ENCODE results near the gene MEGF8. TPM values are rescaled to one million over a fixed set of nuclear protein-coding genes. Genes with fewer than 3 reads are reported as not detected.
A peak's percentile ranks its signal among the peaks of the same experiment; 100 is the strongest.

Gene MEGF8
- total and polyA plus RNA-seq, 5 experiments from 2014 or later, result 0.23 to 10.2 (median 0.57) TPM

DNA sequence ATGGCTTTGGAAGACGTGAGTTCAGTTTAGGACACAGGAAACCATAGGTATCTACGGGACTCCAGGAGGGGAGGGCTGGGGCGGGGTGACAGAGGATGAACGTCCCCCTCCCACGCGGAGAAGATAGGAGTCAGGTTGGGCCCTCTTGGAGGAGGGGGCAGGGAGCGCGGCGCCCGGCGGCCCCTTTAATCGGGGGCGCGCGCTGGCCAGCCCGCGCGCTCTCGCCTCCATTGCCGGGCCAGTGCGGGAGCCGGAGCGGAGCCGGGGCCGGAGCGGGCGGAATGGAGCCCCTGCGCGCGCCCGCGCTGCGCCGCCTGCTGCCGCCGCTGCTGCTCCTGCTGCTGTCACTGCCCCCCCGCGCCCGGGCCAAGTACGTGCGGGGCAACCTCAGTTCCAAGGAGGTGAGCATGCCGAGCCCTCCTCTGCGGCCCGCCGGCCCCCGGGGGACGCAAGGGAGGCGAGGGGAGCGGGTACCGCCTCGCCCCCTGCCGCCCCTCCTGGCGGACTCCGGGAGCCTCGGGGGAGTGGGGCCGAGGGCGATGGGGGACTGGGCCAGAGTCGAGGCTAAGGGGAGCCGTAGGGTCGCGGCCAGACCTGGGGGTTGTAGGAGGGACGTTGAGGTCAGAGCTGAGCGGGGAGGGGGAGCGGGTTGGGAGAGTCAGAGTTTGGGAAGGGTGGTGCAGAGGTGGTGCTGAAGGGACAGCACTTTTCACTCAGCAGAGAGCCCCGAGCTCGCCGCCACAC, 12.2 kb upstream of the MEGF8 start, which contains the start of gene TMEM145:
Gene TMEM145 (plus strand): TSS at position 214 of the 744 bp plus-strand sequence. CDS start 68 bp downstream, at position 282.
- Mint-ChIP-seq H3K27ac (peak within 1 kb of the TSS in 2 of 10 donors; percentile 73 to 87), H3K4me3 (peak within 1 kb of the TSS; percentile 60 to 87 (median 70)), H3K27me3 (peaks cover 16 to 60% (median 28%) of the 10 kb centered on the region in 5 donors), H3K36me3 (no peaks in the 10 kb centered on the region), H3K9me3 (peaks cover 0 to 2% (median 0%) of the 10 kb centered on the region in 9 donors), H3K4me1 (peaks cover 14 to 27% (median 19%) of the 10 kb centered on the region in 4 donors)
- DNase-seq, result peak in 4 of 10 donors; percentile 22 to 65 (median 38)
- POLR2A ChIA-PET, result interaction anchor here (0.6 kb wide), 1 partner anchor 47 kb away, joined by 3 read pairs; no protein-coding TSS in a partner anchor
- peak; percentile 83 to 87 for ATAC-seq

DNA sequence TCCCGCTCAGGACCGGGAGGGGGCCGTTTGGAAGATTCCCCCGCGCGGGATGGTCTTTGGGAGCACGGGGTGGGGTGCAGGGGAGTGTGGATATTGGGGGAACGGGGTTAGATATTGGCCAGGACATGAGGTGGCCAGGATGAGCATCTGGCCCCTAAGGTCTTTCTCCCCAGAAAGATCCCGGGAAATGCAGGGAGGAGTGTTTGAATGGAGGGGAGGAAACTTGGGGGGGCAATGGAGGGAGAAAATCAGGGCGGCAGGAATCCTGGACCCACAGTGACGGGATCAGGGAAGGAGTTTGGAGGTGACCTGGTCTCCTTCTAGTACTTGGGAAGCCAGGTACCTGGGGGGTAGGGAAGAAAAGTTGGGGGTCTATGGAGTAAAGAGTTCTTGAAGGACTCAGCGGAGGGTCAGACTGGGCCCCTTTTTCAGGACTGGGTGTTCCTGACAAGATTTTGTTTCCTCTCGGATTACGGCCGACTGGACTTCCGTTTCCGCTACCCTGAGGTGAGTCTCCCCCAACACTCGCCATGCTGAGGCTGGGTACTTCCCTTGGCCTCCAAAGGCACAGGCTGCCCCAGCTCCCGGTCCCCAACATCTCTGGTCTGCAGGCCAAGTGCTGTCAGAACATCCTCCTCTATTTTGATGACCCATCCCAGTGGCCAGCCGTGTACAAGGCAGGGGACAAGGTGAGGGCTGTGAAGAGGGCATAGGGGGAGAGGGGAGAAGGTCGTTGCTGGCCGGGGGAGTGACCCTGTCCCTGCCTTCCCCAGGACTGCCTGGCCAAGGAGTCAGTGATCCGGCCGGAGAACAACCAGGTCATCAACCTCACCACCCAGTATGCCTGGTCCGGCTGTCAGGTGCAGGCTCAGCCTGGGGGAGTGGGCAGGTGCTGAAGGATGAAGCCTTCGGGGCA, 11.3 kb upstream of the MEGF8 start:
- H3K27me3 Mint-ChIP-seq, result peaks cover 16 to 60% (median 28%) of the 10 kb centered on the region in 5 donors
- POLR2A ChIA-PET, result interaction anchor here (0.6 to 0.8 kb wide), 2 partner anchors 12 to 46 kb away, joined by 3 to 4 read pairs; partner anchors contain the start of genes PAFAH1B3 and PRR19
- no peak for DNase-seq

DNA sequence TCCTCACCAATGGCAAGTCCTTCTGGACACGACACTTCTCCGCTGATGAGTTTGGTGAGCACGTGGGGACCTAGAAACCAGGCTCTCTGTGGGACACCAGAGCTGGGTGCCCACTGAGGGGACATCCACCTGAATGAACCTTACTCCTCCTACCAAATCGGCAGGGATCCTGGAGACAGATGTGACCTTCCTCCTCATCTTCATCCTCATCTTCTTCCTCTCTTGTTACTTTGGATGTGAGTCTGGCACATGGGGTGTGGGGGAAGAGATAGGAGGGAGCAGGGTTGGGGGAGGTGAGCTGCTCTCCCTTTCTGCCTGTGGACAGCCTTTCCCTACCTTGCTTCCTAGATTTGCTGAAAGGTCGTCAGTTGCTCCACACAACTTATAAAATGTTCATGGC, 10.4 kb upstream of the MEGF8 start:
- DNase-seq (no peak), ATAC-seq (no peak)
- H3K36me3 Mint-ChIP-seq, result no peaks in the 10 kb centered on the region
- H3K27ac Mint-ChIP-seq, result no peak overlapping the region
- POLR2A ChIA-PET, result interaction anchor here (0.8 kb wide), 1 partner anchor 13 kb away, joined by 4 read pairs; the partner anchor contains the start of genes PAFAH1B3 and PRR19
- peaks cover 14 to 27% (median 19%) of the 10 kb centered on the region in 4 donors for H3K4me1 Mint-ChIP-seq
- H3K27me3 Mint-ChIP-seq, result peaks cover 16 to 60% (median 28%) of the 10 kb centered on the region in 5 donors
- peaks cover 0 to 2% (median 0%) of the 10 kb centered on the region in 9 donors for H3K9me3 Mint-ChIP-seq
- H3K4me3 Mint-ChIP-seq, result peak overlapping the region in 3 of 10 donors; percentile 7 to 22 (median 11)

More for the DNA sequence above, 11.3 kb upstream of the MEGF8 start:
- peak overlapping the region in 1 of 10 donors; percentile 59 for H3K27ac Mint-ChIP-seq
- H3K36me3 Mint-ChIP-seq, result no peaks in the 10 kb centered on the region
- H3K4me3 Mint-ChIP-seq, result peak overlapping the region in 7 of 10 donors; percentile 43 to 74 (median 65)
- ATAC-seq, result no peak
- H3K9me3 Mint-ChIP-seq, result peaks cover 0 to 2% (median 0%) of the 10 kb centered on the region in 9 donors
- peaks cover 14 to 27% (median 19%) of the 10 kb centered on the region in 4 donors for H3K4me1 Mint-ChIP-seq

GRCh38 chr19:42316223-42317211, 8.9 kb upstream of the MEGF8 start:
- Mint-ChIP-seq H3K9me3 (peaks cover 0 to 2% (median 0%) of the 10 kb centered on the region in 9 donors), H3K36me3 (no peaks in the 10 kb centered on the region), H3K27me3 (peaks cover 16 to 49% (median 24%) of the 10 kb centered on the region in 5 donors), H3K27ac (peak overlapping the region in 1 of 10 donors; percentile 33), H3K4me1 (peaks cover 14 to 27% (median 19%) of the 10 kb centered on the region in 4 donors), H3K4me3 (peak overlapping the region in 6 of 10 donors; percentile 0 to 40 (median 10))
- DNase-seq (no peak), ATAC-seq (no peak)
- POLR2A ChIA-PET, result interaction anchor here (0.8 kb wide), 1 partner anchor 8 kb away, joined by 3 read pairs; no protein-coding TSS in a partner anchor

DNA sequence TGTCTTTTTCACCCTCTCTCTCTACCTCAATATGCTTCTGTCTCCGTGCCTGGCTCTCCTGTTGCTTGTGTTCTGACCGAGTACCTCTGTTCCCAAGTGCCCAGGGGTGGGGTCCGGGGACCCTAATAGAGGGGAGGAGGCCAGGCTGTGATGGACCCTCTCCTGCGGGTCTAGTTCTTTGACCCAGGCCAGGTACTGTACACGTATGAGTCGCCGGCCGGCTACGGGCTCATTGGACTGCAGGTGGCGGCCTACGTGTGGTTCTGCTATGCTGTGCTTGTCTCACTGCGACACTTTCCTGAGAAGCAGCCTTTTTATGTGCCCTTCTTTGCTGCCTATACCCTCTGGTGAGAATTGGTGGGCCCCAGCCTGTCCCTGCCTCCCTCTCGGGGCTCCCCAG, 7.9 kb upstream of the MEGF8 start:
- peaks cover 0 to 2% (median 0%) of the 10 kb centered on the region in 9 donors for H3K9me3 Mint-ChIP-seq
- H3K27me3 Mint-ChIP-seq, result peaks cover 12 to 39% (median 22%) of the 10 kb centered on the region in 5 donors
- H3K4me3 Mint-ChIP-seq, result no peak overlapping the region
- H3K36me3 Mint-ChIP-seq, result no peaks in the 10 kb centered on the region
- H3K27ac Mint-ChIP-seq, result peak overlapping the region in 1 of 10 donors; percentile 17
- H3K4me1 Mint-ChIP-seq, result peaks cover 13 to 21% (median 18%) of the 10 kb centered on the region in 4 donors
- POLR2A ChIA-PET, result no interaction called here
- DNase-seq (no peak), ATAC-seq (no peak)

GRCh38 chr19:42322305-42322704, 3.1 kb upstream of the MEGF8 start:
- POLR2A ChIA-PET, result interaction anchor here (0.6 to 1.9 kb wide), 3 partner anchors 19 to 120 kb away, joined by 3 to 6 read pairs (median 4); partner anchors contain the start of genes PAFAH1B3 and PRR19
- Mint-ChIP-seq H3K9me3 (no peaks in the 10 kb centered on the region), H3K4me1 (peaks cover 8 to 24% (median 22%) of the 10 kb centered on the region in 4 donors), H3K36me3 (peaks cover 0 to 3% (median 0%) of the 10 kb centered on the region in 3 donors), H3K27ac (no peak overlapping the region), H3K4me3 (peak overlapping the region in 1 of 10 donors; percentile 58), H3K27me3 (peaks cover 6 to 20% (median 13%) of the 10 kb centered on the region in 5 donors)
- DNase-seq, result no peak
- no peak for ATAC-seq

- POLR2A ChIA-PET, result interaction anchor here (0.8 to 1.9 kb wide), 3 partner anchors 21 to 191 kb away, joined by 3 to 6 read pairs (median 3); partner anchors contain the start of genes PAFAH1B3 and PRR19
- DNase-seq (no peak), ATAC-seq (no peak)
- peaks cover 6 to 20% (median 12%) of the 10 kb centered on the region in 5 donors for H3K27me3 Mint-ChIP-seq
- no peaks in the 10 kb centered on the region for H3K9me3 Mint-ChIP-seq
- H3K36me3 Mint-ChIP-seq, result peaks cover 0 to 3% (median 0%) of the 10 kb centered on the region in 3 donors
- no peak overlapping the region for H3K27ac Mint-ChIP-seq
- H3K4me3 Mint-ChIP-seq, result peak overlapping the region in 7 of 10 donors; percentile 8 to 74 (median 33)
- peaks cover 16 to 34% (median 26%) of the 10 kb centered on the region in 4 donors for H3K4me1 Mint-ChIP-seq
These were observed 2.0 kb upstream of the MEGF8 start for GRCh38 chr19:42323473-42323851.

- POLR2A ChIA-PET, result interaction anchor here (0.5 to 1.9 kb wide), 3 partner anchors 22 to 191 kb away, joined by 3 to 6 read pairs (median 3); partner anchors contain the start of genes PAFAH1B3, POU2F2 and PRR19
- no peak for ATAC-seq
- Mint-ChIP-seq H3K9me3 (no peaks in the 10 kb centered on the region), H3K4me3 (peak overlapping the region in 5 of 10 donors; percentile 14 to 95 (median 26)), H3K27me3 (peaks cover 6 to 20% (median 12%) of the 10 kb centered on the region in 5 donors), H3K4me1 (peaks cover 17 to 36% (median 29%) of the 10 kb centered on the region in 4 donors), H3K27ac (no peak overlapping the region), H3K36me3 (peaks cover 0 to 3% (median 0%) of the 10 kb centered on the region in 3 donors)
- DNase-seq, result no peak
These were observed 1.4 kb upstream of the MEGF8 start for GRCh38 chr19:42323852-42324654.

DNA sequence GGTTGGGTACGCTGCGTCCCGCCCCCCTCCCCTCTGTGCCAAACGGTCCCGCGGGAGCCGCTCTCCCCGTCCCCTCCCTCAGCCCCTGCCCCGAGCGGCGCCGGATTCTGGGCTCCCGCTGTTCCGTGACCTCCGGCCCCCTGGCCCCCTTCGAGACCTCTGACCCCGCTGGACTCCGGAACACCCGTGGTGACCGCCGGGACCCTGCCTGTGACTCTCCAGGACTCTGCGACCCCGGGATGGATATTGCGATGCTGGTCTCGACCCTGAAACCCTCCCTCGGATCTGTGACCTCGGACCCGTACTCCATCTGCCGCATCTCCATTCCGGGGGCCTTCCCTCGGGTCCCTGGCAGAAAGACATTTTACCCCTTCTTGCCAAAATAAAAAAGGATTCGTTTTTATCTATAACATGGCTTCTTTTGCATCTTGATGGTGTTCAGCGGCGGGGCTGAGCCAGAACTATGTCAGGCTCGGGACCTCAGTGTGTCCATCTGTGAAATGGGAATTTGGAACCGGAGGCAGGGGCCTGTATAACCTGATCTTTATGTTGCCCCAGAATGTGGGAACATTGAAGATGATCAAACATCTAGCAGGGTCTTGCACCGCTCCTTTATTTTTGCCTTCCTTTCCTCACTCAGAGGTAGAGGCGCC, 654 bp upstream of the MEGF8 start:
- Mint-ChIP-seq H3K9me3 (no peaks in the 10 kb centered on the region), H3K4me3 (peak overlapping the region; percentile 92 to 97 (median 94)), H3K36me3 (peaks cover 0 to 3% (median 0%) of the 10 kb centered on the region in 3 donors), H3K4me1 (peaks cover 20 to 37% (median 30%) of the 10 kb centered on the region in 4 donors), H3K27ac (peak overlapping the region; percentile 20 to 95 (median 89)), H3K27me3 (peaks cover 6 to 20% (median 12%) of the 10 kb centered on the region in 5 donors)
- POLR2A ChIA-PET, result interaction anchor here (0.5 kb wide), 1 partner anchor 192 kb away, joined by 3 read pairs; the partner anchor contains the start of gene POU2F2
- no peak for ATAC-seq
- DNase-seq, result no peak

Data from naive thymus-derived CD8-positive, alpha-beta T cell (primary cell).